ENCODE results near the gene TRIM14.

The TRIM14 gene, protein sequence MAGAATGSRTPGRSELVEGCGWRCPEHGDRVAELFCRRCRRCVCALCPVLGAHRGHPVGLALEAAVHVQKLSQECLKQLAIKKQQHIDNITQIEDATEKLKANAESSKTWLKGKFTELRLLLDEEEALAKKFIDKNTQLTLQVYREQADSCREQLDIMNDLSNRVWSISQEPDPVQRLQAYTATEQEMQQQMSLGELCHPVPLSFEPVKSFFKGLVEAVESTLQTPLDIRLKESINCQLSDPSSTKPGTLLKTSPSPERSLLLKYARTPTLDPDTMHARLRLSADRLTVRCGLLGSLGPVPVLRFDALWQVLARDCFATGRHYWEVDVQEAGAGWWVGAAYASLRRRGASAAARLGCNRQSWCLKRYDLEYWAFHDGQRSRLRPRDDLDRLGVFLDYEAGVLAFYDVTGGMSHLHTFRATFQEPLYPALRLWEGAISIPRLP

DNA sequence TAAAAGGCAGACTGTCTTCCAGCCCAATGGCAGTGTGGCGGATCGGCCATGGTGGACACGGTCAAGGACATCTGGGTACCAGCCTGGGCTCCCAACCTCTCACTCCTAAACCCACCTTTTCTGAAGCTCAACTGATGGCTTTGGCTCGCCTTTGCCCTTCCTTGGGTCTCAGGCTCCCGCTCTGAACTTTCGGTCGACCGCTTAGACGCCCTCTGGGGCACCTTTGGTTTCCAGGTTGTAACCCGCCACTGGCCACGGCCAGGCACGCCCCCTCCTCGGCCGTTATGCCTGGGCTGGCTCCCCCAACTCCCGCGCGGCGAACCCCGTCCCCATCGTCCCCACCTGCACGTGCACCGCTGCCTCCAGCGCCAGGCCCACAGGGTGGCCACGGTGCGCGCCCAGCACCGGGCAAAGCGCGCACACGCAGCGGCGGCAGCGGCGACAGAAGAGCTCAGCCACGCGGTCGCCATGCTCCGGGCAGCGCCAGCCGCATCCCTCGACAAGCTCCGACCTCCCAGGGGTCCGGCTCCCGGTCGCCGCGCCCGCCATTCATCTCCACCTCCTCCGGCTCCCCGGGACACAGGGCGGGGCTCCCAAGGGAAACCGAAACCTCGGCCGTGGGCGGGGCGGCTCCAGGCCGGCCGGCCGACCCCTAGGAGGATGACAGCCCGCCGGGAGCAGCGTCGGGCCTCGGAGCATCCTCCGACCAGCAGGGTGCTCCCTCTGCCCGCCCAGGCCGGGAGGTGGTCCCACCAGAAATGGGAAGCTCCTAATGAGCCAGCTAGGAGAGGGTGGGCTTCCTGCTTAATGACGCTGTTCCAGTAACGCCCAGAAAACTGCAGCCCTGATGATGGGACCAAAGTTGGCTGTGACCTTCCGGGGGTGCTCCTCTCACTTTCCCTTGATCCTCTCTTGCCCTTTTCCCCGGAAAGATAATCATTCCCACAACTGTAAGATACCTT lies at the start of gene TRIM14:
Gene TRIM14 (minus strand): TSS at position 583 of the 962 bp plus-strand sequence. CDS start 34 bp downstream, at position 549.
- in situ Hi-C loops (cut with MboI; ENCODE audit: low sequenced_read_pairs): no loop called here

DNA sequence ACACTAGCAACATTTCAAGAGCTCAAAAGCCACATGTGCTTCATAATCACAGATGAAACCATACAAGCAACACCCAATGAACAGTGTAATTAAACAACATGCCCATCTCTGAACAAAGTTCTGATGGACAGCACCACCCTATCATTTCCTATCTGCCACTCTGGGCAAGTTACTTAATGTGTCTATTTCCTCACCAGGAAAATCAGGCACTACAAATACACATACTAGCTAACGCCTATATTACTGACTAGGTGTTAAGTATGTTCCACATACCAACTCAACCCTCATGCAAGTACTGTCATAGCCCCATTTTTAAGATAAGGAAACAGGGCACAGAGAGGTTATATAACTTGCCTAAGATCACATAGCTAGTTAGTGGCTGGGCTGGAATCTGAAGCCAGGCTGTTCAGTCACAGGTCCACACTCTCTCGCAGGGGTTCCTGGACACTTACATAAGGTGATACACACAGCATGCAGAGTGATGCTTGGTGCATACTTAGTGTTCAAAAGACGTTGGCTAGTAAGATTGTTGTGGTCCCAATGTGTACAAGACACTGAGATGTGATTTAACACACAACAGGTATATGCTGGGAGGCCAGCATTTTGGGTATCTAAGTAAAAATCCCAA lies 49.2 kb upstream of the TRIM14 start:
- in situ Hi-C loops (cut with MboI; ENCODE audit: low sequenced_read_pairs): no loop called here

DNA sequence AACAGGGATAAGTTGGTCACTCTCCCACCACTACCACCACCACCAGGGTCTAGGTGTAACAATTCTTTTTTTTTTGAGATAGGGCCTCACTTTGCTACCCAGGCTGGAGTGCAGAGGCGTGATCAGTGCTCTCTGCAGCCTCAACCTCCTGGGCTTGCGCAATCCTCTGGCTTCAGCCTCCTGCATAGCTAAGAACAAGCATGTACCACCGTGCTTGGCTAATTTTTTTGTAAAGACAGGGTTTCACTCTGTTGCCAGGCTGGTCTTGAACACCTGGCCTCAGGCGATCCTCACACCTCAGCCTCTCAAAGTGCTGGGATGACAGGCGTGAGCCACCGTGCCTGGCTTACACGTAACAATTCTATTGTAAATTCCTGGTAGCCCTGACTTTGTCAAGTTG lies 45.9 kb upstream of the TRIM14 start:
- in situ Hi-C loops (cut with MboI; ENCODE audit: low sequenced_read_pairs): no loop called here

DNA sequence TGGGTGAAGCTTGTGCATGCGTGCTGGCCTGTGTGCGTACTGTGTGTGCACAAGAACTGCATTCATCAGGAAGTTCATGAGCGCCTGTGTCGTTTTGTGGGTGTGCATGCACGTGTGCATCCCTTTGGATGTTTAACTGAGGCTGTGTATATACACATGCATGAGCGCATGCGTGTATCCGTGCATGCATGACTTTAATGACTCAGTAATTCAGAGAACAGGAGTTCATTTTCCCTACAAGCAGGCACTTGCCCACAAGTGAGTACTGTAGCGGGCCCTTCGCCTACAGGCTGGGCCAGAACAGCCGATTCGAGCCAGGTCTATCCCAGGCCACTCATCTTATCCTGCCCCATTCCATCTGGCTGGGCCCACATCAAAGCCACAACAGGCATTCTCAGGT lies 43.6 kb upstream of the TRIM14 start:
- in situ Hi-C loops (cut with MboI; ENCODE audit: low sequenced_read_pairs): no loop called here

DNA sequence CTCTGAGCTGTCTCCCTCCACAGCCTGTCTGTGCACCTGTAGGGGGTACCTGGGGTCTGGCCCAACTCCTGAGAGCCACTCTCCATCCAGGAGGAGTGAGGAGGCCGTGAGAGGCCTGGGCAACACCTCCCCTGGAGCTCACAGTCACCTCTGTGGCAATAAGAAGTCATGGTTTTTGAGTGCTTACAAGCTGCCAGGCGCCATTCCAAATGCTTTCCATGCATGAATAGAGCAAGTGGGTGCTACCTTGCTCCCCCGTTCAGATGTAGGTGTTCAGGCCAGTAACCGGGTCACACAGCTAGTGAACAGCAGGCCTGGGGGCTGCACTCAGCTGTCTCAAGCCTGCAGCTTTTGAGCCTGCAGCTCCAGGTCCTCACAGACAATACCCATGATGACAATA lies 42.8 kb upstream of the TRIM14 start:
- in situ Hi-C loops (cut with MboI; ENCODE audit: low sequenced_read_pairs): no loop called here

DNA sequence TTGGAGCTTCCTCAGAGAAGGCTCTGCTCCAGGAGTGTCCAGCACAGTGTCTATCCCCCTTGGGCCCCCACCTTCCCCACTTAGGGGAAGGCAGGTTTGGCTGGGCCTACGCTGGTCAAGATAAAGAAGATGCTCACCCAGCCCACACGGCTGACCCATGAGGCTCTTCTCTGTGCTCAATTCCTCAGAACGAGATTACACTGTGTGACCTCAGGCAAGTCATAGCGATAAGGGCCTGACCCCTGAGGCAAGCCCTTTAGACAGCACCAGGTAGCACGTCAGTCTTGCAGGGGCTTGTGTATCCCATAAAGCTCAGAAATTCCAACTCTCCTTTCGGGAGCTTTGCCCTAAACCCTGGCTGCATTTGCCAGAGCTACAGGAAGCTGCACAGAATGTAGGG lies 40.8 kb upstream of the TRIM14 start:
- in situ Hi-C loops (cut with MboI; ENCODE audit: low sequenced_read_pairs): no loop called here

DNA sequence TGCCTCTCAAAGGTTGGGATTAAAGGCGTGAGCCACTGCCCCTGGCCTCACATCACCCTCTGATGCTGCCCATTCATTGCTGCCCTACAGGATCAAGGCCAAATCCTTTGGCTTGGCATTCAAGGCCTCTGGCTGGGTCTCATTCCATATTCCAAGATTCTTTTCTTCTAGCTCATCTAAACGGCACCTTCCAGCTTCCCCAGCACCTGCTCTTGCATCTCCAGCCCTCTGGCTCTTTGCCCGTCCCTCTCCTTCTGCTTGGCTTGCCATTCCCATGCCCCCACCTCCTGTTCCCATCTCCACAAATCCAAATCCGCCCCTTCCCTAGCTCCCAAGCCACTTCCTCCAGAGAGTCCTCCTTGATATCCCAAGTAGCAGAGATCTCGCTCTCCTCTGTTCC lies 40.3 kb upstream of the TRIM14 start:
- in situ Hi-C loops (cut with MboI; ENCODE audit: low sequenced_read_pairs): no loop called here

DNA sequence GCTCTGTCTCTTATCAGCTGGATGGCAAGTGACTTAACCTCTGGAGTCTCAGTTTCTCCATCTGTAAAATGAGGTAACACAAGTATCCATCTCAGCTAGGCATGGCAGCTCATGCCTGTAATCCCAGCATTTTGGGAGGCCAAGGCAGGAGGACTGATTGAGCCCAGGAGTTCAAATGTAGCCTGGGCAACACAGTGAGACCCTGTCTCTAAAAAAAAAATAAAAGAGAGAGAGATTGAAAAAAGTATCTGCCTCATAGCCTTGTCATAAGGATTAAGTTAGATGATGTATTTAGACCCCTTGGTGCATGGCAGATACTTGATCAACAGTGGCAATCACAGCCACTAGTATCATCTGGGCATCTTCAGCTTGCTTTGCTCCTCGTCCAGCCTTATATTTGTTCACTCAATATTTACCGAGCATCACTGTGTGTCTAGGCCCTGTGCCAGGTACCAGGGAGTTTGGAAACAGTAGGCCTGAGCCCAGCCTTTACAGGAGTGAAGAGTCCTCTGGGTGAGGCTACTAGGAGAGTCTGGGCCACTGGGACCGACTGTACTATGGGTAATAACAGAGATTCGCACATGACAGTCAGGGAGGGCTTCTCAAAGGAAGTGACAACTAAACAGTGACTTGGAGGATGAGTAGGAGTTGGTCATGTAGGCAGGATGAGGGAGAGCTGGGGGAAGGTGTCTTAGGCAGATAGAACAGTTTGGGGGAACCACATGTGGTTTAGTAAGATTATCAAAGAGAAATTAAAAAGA lies 39.2 kb upstream of the TRIM14 start:
- in situ Hi-C loops (cut with MboI; ENCODE audit: low sequenced_read_pairs): no loop called here

DNA sequence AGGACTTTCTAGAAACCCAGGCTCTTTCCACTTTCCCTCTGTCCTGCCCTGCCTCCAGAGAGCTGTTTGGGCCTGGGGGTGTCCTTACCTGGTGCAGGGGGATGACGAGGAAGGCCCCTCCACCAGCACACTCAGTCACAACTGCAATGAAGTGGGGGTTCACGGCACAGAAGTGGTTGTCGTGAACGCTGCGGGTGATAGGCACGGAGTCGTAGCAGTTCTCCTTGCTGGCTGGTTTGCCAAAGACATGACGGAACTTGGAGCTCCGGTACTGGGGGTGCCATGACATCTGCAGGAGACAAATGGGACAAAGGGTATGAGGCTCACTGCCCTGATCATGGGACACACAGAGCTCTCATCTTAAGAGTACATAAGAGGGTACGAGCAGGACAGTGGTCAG lies 38.4 kb upstream of the TRIM14 start:
- in situ Hi-C loops (cut with MboI; ENCODE audit: low sequenced_read_pairs): no loop called here

DNA sequence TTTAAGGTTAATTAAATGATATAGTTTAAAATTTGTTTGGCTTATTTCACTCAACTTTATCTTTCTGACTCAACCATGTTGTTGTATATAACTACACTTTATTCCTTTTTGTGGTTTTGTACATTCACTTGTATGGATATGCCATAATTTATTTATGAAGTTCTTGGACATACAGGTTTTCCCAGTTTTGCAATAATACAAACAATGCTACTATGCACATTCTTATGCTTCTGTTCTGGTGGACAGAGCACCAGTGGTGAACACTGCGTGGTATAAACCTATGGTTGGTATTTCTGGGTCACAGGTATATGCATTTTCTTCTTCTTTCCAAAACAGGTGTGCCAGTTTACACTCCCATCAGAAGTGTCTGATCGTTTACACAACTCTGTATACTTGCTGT lies 35.7 kb upstream of the TRIM14 start:
- in situ Hi-C loops (cut with MboI; ENCODE audit: low sequenced_read_pairs): no loop called here

DNA sequence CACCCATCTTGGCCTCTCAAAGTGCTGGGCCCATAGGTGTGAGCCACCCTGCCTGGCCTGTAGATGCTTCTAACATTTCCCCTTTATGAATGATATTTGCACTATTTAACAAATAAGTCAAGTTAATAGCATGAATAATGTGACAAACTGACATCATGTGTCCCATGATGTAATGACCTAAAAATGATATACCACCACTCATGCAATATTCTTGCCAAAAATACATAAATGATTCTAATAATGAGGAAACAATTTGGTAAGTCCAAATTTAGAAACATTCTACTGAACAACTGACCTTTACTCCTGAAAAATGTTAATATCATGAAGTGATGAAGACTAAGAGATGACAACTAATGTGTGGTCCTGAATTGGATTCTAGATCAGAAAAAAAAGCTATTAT lies 33.5 kb upstream of the TRIM14 start:
- in situ Hi-C loops (cut with MboI; ENCODE audit: low sequenced_read_pairs): no loop called here

DNA sequence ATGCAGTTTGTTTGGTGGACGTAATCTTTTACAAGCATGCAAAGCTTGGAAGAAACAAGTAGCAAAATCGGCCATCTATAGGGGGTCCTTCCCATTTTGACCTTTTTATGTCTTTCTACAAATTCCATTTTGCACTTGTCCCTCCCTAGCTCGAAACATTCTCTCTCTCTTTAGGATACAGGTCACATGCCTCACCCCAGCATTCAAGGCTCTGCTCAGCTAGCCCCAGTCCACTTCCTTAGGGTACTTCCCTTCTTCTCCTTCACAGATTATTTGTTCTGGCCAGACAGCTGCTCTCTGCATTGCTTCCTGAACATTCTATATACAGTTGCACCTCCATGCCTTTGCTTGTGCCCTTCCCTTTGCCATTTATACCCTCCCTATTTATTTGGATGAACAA lies 31.7 kb upstream of the TRIM14 start:
- in situ Hi-C loops (cut with MboI; ENCODE audit: low sequenced_read_pairs): no loop called here

DNA sequence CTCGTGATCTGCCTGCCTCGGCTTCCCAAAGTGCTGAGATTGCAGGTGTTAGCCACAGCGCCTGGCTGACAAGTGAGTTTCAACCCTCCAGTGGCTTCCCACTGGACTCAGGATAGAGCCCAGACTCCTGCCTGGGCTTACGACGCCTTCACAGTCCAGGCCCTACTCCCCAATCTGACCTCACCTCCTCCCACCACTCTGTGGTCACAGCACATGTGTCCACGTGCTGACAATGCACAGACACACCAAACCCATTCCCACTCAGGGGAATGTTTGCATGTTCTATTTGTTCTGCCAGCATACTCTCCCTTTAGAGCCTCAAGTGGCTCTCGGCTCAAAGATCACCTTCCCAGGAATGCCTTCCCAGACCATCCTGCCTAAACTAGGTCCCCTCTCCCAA lies 31.1 kb upstream of the TRIM14 start:
- in situ Hi-C loops (cut with MboI; ENCODE audit: low sequenced_read_pairs): no loop called here

DNA sequence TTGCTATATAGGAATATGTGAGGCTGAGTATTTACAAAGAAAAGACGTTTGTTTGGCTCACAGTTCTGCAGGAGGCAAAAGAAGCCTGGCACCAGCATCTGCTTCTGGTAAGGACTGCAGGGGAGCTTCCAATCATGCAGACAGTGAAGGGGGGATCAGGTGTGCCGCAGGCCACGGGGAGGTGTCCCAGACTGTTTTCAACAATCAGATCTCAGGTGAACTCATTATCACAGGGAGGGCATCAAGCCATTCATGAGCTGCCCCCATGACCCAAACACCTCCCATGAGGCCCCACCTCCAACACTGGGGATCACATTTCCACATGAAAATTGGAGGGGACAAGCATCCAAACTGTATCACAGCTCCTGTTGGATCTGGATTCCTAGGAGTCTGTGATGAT lies 30.4 kb upstream of the TRIM14 start:
- in situ Hi-C loops (cut with MboI; ENCODE audit: low sequenced_read_pairs): no loop called here

DNA sequence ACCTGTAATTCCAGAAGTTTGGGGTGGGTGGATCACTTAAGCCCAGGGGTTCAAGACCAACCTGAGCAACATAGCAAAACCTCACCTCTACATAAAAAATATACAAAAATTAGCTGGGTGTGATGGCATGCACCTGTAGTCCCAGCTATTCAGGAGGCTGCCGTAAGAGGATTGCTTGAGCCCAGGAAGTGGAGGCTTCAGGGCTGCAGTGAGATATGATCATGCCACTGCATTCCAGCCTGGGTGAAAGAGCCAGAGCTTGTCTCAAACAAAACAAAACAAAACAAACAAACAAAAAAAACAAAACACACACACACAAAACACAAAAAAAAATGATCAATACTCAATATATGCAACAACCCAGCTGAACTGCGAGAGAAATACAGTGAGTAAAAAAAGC lies 29.5 kb upstream of the TRIM14 start:
- in situ Hi-C loops (cut with MboI; ENCODE audit: low sequenced_read_pairs): no loop called here

DNA sequence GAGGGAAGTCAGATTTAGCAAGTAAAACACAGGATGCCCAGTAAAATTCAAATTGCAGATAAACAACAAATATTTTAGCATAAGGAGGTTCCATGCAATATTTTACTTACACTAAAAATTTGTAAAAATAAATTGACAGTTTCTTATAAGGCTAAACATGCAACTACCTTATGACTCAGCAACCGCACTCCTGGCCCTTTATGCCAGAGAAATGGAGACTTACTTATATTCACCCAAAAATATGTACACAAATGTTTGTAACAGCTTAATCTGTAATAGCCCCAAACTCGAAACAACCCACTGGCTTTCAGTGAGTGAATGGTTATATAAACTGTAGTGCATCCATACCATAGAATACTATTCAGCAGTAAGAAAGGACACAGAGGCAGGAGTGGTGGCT lies 28.6 kb upstream of the TRIM14 start:
- in situ Hi-C loops (cut with MboI; ENCODE audit: low sequenced_read_pairs): no loop called here

DNA sequence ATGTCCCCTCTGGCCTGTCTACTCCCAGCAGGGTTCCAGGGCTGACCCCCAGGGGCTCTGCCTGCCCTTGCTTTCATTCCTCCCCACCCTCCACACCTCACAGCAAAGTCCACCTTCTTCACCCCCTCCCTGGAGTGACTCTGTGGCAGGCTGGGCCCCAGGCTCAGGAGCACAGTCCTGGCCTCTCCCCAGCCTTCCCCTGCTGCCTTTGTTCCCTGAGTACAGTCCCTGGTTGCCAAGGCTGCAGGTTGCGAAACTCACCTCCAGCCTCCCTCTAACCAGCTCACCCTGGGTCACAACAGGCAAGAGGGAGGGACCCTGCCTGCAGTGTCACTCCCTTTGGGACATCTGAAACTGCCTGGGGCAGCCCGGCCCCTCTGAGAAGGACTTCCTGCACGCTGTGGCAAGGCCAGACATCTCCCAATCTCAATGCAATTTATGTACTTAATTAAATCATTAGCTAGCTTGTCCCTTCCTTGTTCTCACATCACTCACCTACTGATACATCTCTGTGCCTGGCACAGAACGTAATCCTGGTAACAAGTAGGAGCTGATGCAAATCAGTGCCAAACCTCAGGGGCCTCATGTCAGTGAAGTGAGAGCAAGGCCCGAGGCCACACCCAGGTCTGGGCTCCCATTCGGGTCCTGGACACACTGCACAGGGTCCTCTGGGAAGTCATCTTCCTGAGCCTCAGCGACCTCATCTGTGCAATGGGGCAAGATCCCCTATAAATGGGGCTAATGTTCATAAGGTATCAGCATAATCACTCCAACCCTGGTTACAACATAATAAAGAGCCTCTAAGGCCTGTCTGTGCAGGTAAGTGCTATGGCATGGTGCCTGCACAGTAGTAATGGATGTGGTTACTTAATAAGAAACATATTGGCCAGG lies 27.3 kb upstream of the TRIM14 start:
- in situ Hi-C loops (cut with MboI; ENCODE audit: low sequenced_read_pairs): no loop called here

DNA sequence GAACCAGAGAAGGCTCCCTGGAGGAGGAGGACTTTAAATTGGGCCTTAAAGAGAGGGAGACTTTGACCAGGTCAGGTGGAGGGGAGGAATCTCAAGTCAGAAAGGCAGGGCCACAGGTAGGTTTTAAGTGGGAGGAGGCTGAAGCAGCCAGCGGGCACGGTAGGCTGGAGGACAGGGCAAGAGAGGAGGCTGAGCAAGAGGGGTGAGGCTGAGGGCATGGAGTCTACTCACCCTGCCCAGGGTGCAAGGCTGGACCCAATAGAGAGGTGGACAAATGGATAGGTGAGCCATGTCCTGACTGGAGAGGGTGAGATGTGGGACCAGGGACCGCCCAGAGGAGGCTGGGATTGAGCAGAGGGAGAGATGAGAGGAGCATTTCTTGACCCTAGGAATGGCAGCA lies 25.6 kb upstream of the TRIM14 start:
- in situ Hi-C loops (cut with MboI; ENCODE audit: low sequenced_read_pairs): no loop called here

DNA sequence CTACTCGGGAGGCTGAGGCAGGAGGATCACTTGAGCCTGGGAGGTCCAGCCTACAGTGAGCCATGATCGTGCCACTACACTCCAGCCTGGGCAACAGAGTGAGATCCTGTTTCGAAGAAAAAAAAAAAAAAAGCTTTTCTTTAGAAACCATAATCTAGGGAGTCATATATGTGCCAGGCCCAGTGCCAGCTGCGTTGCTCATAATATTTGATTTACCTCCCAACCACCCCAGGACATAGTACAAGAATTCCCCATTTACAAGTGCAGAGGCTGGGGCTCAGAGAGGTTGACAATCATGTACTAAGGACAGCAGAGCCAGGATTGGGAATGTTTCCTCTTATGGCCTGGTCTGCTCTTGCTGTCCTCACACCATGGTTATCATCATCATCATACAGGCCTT lies 25.1 kb upstream of the TRIM14 start:
- in situ Hi-C loops (cut with MboI; ENCODE audit: low sequenced_read_pairs): no loop called here
